HG03280 (cell line): ENCODE measurements around the gene SIRPB1.
"Not testable (repeated sequence)": the region's sequence is repeated elsewhere in the genome, so short reads cannot be mapped to it uniquely, and the experiment has no call there.

Experiments
- ATAC-seq: cut with Tn5 transposase; IDR thresholded peaks from one replicate; pipeline ENCODE4 v1.9.1; 2021; ENCODE audit warnings: mild to moderate bottlenecking, moderate library complexity; ENCODE audit not compliant: unreplicated experiment

Gene SIRPB1

GRCh38 chr20:1619861-1620444 is at the start of gene SIRPB1:
SIRPB1 (minus strand) TSS chr20:1620009; CDS start chr20:1619944, 65 bp downstream.
- no peak for ATAC-seq

GRCh38 chr20:1669304-1669703 is 49.5 kb upstream of the SIRPB1 start:
- no peak for ATAC-seq

GRCh38 chr20:1667502-1668085 is 47.8 kb upstream of the SIRPB1 start:
- no peak for ATAC-seq

GRCh38 chr20:1666802-1667201 is 47.0 kb upstream of the SIRPB1 start:
- ATAC-seq: no peak

GRCh38 chr20:1665345-1665744 is 45.5 kb upstream of the SIRPB1 start:
- ATAC-seq: no peak

GRCh38 chr20:1664911-1665310 is 45.1 kb upstream of the SIRPB1 start:
- no peak for ATAC-seq

GRCh38 chr20:1663917-1664316 is 44.1 kb upstream of the SIRPB1 start:
- no peak for ATAC-seq

GRCh38 chr20:1661542-1662299 is 41.9 kb upstream of the SIRPB1 start:
- no peak for ATAC-seq

- no peak for ATAC-seq
Observed at GRCh38 chr20:1660246-1660645, 40.4 kb upstream of the SIRPB1 start.

- ATAC-seq: no peak
Observed at GRCh38 chr20:1657556-1658334, 37.9 kb upstream of the SIRPB1 start, which contains the start of gene SIRPG. SIRPG (minus strand) TSS chr20:1657779; CDS start chr20:1657714, 65 bp downstream.

GRCh38 chr20:1656844-1657243 is 37.0 kb upstream of the SIRPB1 start:
- no peak for ATAC-seq

- ATAC-seq: no peak
Observed at GRCh38 chr20:1654996-1655395, 35.2 kb upstream of the SIRPB1 start.

GRCh38 chr20:1652960-1653359 is 33.2 kb upstream of the SIRPB1 start:
- no peak for ATAC-seq

GRCh38 chr20:1652104-1652503 is 32.3 kb upstream of the SIRPB1 start:
- ATAC-seq: no peak

- no peak for ATAC-seq
Observed at GRCh38 chr20:1651268-1652058, 31.7 kb upstream of the SIRPB1 start.

GRCh38 chr20:1648101-1648500 is 28.3 kb upstream of the SIRPB1 start:
- ATAC-seq: no peak

- no peak for ATAC-seq
Observed at GRCh38 chr20:1646975-1647431, 27.2 kb upstream of the SIRPB1 start.

GRCh38 chr20:1644101-1644962 is 24.5 kb upstream of the SIRPB1 start:
- no peak for ATAC-seq

GRCh38 chr20:1638643-1639042 is 18.8 kb upstream of the SIRPB1 start:
- not testable (repeated sequence) for ATAC-seq
